HG03139 (cell line): Measurements from ENCODE around the gene AMDHD2.
"Not testable (repeated sequence)": the region's sequence is repeated elsewhere in the genome, so short reads cannot be mapped to it uniquely, and the experiment has no call there.

ENCODE experiments used
- ATAC-seq: cut with Tn5 transposase; IDR thresholded peaks from one replicate; pipeline ENCODE4 v1.9.1; 2021; ENCODE audit not compliant: unreplicated experiment

The AMDHD2 gene

DNA sequence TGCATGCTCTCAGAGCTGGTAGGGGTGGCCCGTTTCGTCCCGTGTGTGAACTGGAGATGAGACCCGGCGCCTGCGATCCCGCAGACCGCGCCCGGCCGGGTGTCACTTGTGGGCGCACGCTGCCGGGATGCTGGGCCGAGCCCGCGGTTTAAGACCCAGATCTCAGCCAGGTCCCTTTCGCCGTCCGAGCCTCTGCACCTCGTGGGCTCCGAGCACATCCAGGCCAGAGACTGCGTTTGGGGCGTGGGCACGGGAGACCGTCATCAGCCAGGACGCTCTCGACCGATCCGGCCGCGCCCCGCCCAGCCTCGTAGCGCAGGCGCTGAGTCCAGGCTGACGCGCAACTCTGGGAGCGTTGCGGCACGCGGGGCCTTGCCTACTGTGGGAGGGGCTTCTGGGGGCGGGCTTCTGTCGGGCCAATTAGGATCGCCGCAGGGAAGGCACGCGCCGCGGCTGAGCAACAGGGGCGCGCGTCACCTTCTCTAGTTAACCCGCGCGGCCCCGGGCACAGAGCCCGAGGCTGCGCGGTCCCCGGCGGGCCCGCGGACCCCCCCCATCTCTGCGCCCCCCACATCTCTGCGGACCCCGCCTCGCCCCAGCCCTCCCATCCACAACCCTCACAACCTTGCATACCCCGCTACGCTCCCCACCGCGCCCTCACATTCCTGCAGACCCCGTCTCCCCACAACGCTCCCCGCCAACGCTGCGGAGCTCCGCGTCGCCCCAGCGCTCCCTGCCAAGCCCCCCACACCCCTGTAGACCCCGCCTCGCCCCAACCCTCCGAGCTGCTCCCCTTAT lies 11.7 kb downstream of the AMDHD2 start:
- ATAC-seq = peak; percentile 66

GRCh38 chr16:2532494-2533141 lies 12.4 kb downstream of the AMDHD2 start:
- no peak for ATAC-seq

- not testable (repeated sequence) for ATAC-seq
Observed at GRCh38 chr16:2533142-2533755, 13.1 kb downstream of the AMDHD2 start.

DNA sequence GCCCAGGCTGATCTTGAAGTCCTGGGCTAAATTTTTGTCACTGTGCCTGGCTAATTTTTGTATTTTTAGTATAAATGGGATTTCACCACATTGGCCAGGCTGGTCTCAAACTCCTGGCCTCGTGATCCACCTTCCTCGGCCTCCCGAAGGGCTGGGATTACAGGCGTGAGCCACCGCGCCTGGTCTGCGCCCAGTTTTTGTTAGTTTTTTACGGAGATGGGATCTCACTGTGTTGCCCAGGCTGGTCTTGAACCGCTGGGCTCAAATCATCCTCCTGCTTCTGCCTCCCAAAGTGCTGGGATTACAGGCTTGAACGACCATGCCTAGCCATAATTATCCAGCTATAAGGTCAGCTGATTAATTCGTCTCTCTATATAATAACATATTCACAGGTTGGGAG lies 13.7 kb downstream of the AMDHD2 start:
- ATAC-seq = no peak

DNA sequence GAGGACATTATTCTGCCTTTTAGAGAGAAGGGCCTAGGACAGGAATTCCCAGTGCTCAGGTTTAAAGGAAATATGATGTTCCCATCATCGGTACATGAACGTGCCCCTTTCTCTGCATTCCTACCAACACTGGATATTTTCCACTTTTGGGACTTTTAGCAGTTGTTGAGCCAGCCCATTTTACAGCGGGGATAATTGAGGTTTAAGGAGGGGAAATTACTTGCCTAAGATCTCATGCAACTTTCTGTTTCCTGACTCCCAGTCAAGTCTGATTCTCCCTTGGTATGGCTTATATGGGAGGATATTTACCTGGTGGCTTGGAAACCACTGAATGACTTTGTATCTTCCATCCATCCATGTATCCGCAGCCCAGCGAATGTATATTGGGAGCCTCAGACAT lies 14.2 kb downstream of the AMDHD2 start:
- ATAC-seq = not testable (repeated sequence)

- no peak for ATAC-seq
Observed at GRCh38 chr16:2535625-2536013, 15.4 kb downstream of the AMDHD2 start.

- peak; percentile 80 for ATAC-seq
Observed at GRCh38 chr16:2537451-2538379, 17.5 kb downstream of the AMDHD2 start, which contains the start of gene PDPK1. PDPK1 (plus strand) TSS chr16:2538021; CDS start chr16:2538113, 92 bp downstream.

DNA sequence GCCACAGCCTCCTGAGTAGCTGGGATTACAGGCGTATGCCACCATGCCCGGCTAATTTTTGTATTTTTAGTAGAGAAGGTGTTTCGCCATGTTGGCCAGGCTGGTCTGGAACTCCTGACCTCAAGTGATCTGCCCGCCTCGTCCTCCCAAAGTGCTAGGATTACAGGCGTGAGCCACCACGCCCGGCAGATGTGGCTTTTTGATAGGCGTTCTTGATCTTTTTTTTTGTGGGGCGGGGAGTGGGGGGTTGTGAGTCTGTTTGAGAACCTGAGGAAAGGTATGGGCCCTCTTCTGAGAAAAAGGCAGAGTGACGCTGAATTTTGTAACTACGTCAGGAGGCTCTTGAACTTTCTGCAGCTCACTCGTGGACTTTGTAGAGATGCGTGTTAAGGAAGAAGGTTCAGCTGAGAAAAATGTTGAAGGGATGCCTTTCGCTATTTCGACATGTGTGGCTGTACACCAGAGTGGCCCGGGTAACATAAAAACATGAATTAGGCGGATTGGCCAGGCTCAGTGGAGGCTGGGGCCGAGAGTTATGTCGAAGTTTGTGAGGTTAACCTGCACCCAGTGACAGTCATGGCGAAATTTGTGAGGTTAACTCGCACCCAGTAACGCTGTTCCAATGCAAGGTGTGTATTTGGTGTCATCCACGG lies 19.1 kb downstream of the AMDHD2 start:
- not testable (repeated sequence) for ATAC-seq

DNA sequence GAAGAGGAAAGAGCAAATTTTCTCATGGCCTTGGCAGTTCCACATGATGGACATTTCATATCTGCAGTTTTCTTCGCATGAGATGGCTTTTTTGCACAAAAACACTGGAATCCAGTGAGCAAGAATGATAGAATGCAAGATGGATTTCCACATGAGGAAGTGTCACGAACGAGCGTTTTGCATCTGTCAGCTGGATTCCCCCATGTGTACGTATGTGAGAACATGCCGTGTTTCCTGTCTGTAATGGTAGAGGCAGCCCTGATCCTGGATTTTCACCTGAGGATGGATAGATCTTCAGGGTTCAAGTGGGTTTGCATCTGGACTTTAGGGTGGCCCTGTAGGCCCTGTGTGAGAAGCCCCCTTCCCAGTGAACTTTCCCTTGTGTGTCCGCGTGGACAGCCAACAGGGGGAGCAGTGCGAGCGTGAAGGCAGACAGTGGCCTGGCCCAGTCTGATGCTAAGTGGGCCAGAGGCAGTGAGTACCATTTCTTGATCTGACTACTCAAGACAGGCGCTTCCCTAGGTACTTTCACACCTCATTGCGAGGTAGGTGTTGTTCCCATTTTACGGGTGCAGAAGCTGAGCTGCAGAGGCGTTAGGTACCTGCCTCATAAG lies 19.8 kb downstream of the AMDHD2 start:
- ATAC-seq = not testable (repeated sequence)

- ATAC-seq = not testable (repeated sequence)
Observed at GRCh38 chr16:2540912-2541311, 20.7 kb downstream of the AMDHD2 start.

- ATAC-seq = not testable (repeated sequence)
Observed at GRCh38 chr16:2541409-2541808, 21.2 kb downstream of the AMDHD2 start.

- not testable (repeated sequence) for ATAC-seq
Observed at GRCh38 chr16:2543771-2544170, 23.6 kb downstream of the AMDHD2 start.

GRCh38 chr16:2550283-2550878 lies 30.2 kb downstream of the AMDHD2 start:
- not testable (repeated sequence) for ATAC-seq

- not testable (repeated sequence) for ATAC-seq
Observed at GRCh38 chr16:2551420-2551889, 31.3 kb downstream of the AMDHD2 start.

DNA sequence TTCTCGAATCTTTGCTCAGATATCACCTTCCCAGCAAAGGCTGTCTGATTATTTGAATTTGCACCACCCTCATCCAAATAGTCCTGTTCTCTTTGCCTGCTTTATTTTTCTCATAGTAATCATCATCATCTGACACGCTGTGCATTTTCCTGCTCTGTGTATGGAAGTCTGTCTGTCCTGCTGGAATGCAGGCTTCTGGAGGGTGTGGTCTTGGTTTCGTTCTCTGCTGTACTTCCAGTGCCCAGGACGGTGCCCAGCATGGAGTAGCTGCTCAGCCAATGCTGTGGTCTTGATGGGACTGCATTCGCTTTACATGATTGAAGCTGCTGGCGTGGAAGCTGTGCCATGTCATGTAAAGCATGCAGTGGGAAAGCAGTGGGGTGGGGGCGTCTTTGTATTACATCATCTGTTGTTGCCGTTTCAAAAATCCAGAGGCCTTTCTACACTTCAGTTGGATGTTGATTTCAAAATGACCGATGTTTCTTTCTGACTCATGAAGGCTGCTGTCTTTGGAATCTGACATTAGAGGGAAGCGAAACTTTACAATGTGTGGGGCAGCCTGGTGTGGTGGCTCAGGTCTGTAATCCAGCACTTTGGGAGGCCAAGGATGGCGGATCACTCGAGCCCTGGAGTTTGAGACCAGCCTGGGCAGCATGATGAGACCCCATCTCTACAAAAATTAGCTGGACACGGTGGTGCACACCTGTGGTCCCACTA lies 34.7 kb downstream of the AMDHD2 start:
- ATAC-seq = not testable (repeated sequence)

- not testable (repeated sequence) for ATAC-seq
Observed at GRCh38 chr16:2557150-2557549, 37.0 kb downstream of the AMDHD2 start.

- not testable (repeated sequence) for ATAC-seq
Observed at GRCh38 chr16:2560131-2560797, 40.1 kb downstream of the AMDHD2 start.

DNA sequence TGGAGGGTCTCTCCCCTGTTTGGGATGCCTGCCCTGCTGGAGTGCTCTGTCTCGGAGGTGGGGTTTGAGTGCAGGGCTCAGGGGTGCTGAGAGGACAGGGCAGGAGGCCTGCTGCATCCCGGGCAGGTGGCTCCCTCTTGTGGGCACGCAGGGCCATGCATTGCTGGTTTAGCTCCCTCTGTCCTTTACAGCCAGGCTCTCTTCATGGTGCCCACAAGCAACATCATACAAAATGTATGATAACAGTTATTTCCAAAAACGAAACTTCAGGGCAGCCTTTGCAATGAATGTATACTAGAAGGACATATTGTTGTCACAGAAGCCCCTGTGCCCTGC lies 40.6 kb downstream of the AMDHD2 start:
- not testable (repeated sequence) for ATAC-seq
